Esophagus squamous epithelium (tissue), 5 donors: ENCODE measurements around the gene RDH5. TPM values are rescaled to one million over a fixed set of nuclear protein-coding genes. Genes with fewer than 3 reads are reported as not detected.

ENCODE experiments used
- DNase-seq: peaks from one replicate; lab custom pipeline; 2025; lab: John Stamatoyannopoulos, UW
- H3K27ac ChIP-seq, 4 donors: fragments of 200-600 bp; sonication (generic); one replicate each; pipeline ENCODE4 v1.5.1; 2016 to 2019; ENCODE audit warnings: mild to moderate bottlenecking in 1 of 4
- H3K27me3 ChIP-seq, 4 donors: fragments of 200-600 bp; sonication (generic); 1 replicate in 3 of 4; 2 replicates in 1 of 4; pipeline versions ENCODE4 v1.5.1 to v1.6.0; 2017 to 2021; ENCODE audit warnings: antibody characterized with exemption in 1 of 4
- H3K36me3 ChIP-seq, 3 donors: fragments of 200-600 bp; sonication (generic); one replicate each; pipeline ENCODE4 v1.5.1; 2016 to 2019
- H3K4me1 ChIP-seq, 3 donors: fragments of 200-600 bp; sonication (generic); one replicate each; pipeline ENCODE4 v1.5.1; 2017 to 2019
- H3K4me3 ChIP-seq, 4 donors: fragments of 200-600 bp; sonication (generic); 1 replicate in 3 of 4; 2 replicates in 1 of 4; pipeline ENCODE4 v1.5.1; 2016 to 2019; ENCODE audit warnings: mild to moderate bottlenecking in 2 of 4, moderate library complexity in 1 of 4
- H3K9me3 ChIP-seq, 3 donors: fragments of 200-600 bp; sonication (generic); one replicate each; pipeline ENCODE4 v1.5.1; 2016 to 2019
- POLR2A ChIP-seq, 4 donors: fragments of 450-650 bp; IDR thresholded peaks; one replicate each; pipeline ENCODE4 v1.6.1; 2017; ENCODE audit warnings: antibody characterized with exemption in 4 of 4, mild to moderate bottlenecking in 4 of 4, moderate library complexity in 3 of 4
- WGBS, 2 donors: methylation state at CpG; one replicate each; pipeline ENCODE4 v1.1.5; 2018; 5-methylcytosine and 5-hydroxymethylcytosine counted together
- intact Hi-C: fragments of 100-400 bp; cut with DNase I; formaldehyde crosslinking; loops from one replicate; pipeline ENCODE4 v1.15.0; 2022
- total RNA-seq, 4 donors: library from RNA; depleted of rRNA; stranded (reverse); fragments of >200 nt; gene quantifications; one replicate each; pipeline ENCODE4 v1.1.0, GENCODE V29; 2016
- TF ChIP-seq, protein P1 (sequence below), 6 experiments: fragments of 450-650 bp in 4 of 6; fragments of 200-600 bp in 2 of 6; sonication (generic) in 2 of 6; IDR thresholded peaks; one replicate each; pipeline ENCODE4 v1.5.1; 2016 to 2019; ENCODE audit warnings: antibody characterized with exemption in 6 of 6, mild to moderate bottlenecking in 4 of 6, moderate library complexity in 4 of 6
- donor health status: DM: yes; HTN: yes; CAD: no.

RDH5 gene
- total RNA-seq, 4 donors from 2014 or later, result 1.3 to 13.5 (median 4.1) TPM

DNA sequence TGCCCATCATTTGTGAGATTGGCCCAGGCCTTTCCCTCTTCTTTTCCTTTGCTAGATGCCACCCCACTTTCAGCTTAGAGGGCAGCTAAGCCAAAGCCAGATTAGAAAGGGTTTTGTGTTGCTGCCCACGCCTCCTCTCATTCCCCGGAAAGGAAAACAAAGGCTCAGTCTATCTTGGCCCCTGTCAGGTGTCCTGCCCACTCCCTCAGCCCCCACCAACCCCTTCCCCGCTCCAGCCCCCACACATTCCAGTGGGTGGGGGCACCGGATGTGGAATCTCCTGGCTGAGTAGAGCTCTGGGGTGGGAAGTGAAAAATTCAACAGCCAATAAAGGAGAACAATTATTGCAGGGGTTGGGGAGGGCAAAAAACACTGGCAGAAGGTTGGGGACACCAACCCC lies 2.2 kb upstream of the RDH5 start:
- Histone ChIP-seq H3K36me3 (peaks cover 0 to 3% (median 0%) of the 10 kb centered on the region in 3 donors), H3K4me1 (peaks cover 40 to 81% (median 56%) of the 10 kb centered on the region in 3 donors), H3K27ac (peak overlapping the region; percentile 93 to 98 (median 94)), H3K9me3 (no peaks in the 10 kb centered on the region), H3K4me3 (peak overlapping the region in 1 of 4 donors; percentile 89), H3K27me3 (no peaks in the 10 kb centered on the region)
- intact Hi-C loops, result no loop called here
- DNase-seq, result no peak
- WGBS, 2 donors, result 47 to 48% methylated on average over 2 to 4 of the region's 4 CpGs
- TF ChIP-seq, protein P1, sequence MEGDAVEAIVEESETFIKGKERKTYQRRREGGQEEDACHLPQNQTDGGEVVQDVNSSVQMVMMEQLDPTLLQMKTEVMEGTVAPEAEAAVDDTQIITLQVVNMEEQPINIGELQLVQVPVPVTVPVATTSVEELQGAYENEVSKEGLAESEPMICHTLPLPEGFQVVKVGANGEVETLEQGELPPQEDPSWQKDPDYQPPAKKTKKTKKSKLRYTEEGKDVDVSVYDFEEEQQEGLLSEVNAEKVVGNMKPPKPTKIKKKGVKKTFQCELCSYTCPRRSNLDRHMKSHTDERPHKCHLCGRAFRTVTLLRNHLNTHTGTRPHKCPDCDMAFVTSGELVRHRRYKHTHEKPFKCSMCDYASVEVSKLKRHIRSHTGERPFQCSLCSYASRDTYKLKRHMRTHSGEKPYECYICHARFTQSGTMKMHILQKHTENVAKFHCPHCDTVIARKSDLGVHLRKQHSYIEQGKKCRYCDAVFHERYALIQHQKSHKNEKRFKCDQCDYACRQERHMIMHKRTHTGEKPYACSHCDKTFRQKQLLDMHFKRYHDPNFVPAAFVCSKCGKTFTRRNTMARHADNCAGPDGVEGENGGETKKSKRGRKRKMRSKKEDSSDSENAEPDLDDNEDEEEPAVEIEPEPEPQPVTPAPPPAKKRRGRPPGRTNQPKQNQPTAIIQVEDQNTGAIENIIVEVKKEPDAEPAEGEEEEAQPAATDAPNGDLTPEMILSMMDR (IDR thresholded peaks at IDR 0.05), result no peak
- TF ChIP-seq POLR2A (IDR thresholded peaks at IDR 0.05), result no peak

DNA sequence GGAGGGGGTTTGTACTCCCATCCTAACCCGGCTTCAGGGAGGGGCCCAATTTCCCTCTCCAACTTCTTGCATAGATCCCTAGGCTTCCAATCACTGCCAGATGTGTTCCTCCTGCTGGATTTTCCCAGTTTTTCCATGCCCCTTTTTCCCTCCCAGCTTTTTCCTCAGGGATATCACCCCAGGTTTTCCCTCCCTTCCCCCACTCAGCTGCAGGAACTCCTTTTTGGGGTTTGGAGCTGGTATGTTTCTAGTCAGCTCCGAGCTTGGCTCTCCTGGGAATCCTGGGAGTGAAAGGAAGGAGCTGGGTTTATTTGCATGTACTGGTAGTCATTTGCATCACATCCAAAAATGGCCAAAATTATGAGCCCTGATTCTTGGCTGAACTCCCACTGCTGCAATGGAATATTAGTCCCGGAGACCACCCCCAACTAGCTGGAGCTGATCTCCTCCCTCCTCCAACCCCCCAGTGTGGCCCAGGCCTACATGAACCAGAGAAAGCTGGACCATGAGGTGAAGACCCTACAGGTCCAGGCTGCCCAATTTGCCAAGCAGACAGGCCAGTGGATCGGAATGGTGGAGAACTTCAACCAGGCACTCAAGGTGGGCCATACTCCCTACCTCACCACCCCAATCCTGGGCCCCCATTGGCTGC lies 1.4 kb upstream of the RDH5 start:
- no peaks in the 10 kb centered on the region for H3K9me3 ChIP-seq
- no peaks in the 10 kb centered on the region for H3K27me3 ChIP-seq
- DNase-seq, result no peak
- no peak overlapping the region for H3K4me3 ChIP-seq
- H3K27ac ChIP-seq, result peak overlapping the region; percentile 93 to 98 (median 94)
- peaks cover 41 to 85% (median 60%) of the 10 kb centered on the region in 3 donors for H3K4me1 ChIP-seq
- 52 to 80% methylated on average over 3 to 4 of the region's 4 CpGs for WGBS, 2 donors
- intact Hi-C loops, result no loop called here
- TF ChIP-seq, protein P1 (IDR thresholded peaks at IDR 0.05), result no peak
- TF ChIP-seq POLR2A (IDR thresholded peaks at IDR 0.05), result no peak
- H3K36me3 ChIP-seq, result peaks cover under 1 to 8% (median under 1%) of the 10 kb centered on the region in 3 donors

DNA sequence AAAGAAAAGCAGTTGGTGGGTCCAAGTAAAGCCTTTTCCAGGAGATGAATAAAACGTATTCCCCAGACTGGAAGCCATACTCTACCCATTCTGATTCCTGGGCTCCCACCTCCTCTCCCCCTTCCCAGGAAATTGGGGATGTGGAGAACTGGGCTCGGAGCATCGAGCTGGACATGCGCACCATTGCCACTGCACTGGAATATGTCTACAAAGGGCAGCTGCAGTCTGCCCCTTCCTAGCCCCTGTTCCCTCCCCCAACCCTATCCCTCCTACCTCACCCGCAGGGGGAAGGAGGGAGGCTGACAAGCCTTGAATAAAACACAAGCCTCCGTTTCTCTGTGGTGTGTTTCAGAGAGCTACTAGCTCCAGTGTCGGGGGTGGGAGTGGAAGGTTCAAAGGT lies 822 bp upstream of the RDH5 start:
- TF ChIP-seq, protein P1 (IDR thresholded peaks at IDR 0.05), result no peak
- no peak for TF ChIP-seq POLR2A (IDR thresholded peaks at IDR 0.05)
- no peak for DNase-seq
- Histone ChIP-seq H3K36me3 (peaks cover 6 to 14% (median 7%) of the 10 kb centered on the region in 3 donors), H3K9me3 (no peaks in the 10 kb centered on the region), H3K27ac (peak overlapping the region; percentile 93 to 98 (median 94)), H3K27me3 (no peaks in the 10 kb centered on the region), H3K4me1 (peaks cover 47 to 92% (median 66%) of the 10 kb centered on the region in 3 donors), H3K4me3 (no peak overlapping the region)
- WGBS, 2 donors, result 73 to 77% methylated on average over 5 to 7 of the region's 7 CpGs
- intact Hi-C loops, result no loop called here

DNA sequence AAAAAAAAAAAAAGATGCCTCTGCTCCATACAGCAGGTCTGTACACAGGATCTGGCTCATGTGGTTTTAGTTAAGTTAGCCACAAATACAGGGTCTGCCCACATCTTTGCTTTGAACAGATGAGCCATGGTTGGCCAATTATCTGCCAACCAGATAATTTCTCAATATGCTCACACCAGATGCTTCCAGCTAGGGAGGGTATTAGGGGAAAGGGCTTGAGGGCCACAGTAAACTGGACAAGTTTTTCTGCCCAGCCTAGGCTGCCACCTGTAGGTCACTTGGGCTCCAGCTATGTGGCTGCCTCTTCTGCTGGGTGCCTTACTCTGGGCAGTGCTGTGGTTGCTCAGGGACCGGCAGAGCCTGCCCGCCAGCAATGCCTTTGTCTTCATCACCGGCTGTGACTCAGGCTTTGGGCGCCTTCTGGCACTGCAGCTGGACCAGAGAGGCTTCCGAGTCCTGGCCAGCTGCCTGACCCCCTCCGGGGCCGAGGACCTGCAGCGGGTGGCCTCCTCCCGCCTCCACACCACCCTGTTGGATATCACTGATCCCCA lies 776 bp downstream of the RDH5 start:
- H3K27me3 ChIP-seq, result no peaks in the 10 kb centered on the region
- H3K27ac ChIP-seq, result peak overlapping the region; percentile 93 to 98 (median 94)
- no peaks in the 10 kb centered on the region for H3K9me3 ChIP-seq
- H3K36me3 ChIP-seq, result peaks cover 9 to 30% (median 16%) of the 10 kb centered on the region in 3 donors
- intact Hi-C loops, result no loop called here
- no peak for TF ChIP-seq POLR2A (IDR thresholded peaks at IDR 0.05)
- TF ChIP-seq, protein P1 (IDR thresholded peaks at IDR 0.05), result peak; percentile 10 to 61 (median 44)
- DNase-seq, result no peak
- peaks cover 44 to 96% (median 76%) of the 10 kb centered on the region in 3 donors for H3K4me1 ChIP-seq
- WGBS, 2 donors, result 15% methylated on average over 3 of the region's 9 CpGs; no CpG with 5 or more reads in 1 of the 2 donors
- no peak overlapping the region for H3K4me3 ChIP-seq

DNA sequence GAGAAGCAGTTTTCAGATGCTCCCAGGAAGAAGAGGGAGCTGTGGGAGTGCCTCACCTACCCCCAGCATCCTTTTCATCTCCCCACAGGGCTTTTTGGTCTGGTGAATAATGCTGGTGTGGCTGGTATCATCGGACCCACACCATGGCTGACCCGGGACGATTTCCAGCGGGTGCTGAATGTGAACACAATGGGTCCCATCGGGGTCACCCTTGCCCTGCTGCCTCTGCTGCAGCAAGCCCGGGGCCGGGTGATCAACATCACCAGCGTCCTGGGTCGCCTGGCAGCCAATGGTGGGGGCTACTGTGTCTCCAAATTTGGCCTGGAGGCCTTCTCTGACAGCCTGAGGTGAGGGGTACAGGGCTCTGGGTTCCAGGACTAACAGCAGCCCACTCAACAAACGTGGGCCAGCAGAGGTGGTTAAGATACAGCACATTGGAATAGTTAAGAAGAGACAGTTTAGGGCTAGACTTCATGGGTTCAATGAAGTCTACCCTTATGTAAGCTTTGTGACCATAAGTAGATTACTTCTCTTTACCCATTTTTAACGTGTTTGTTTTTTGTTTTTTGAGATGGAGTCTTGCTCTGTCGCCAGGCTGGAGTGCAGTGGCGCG lies 1.5 kb downstream of the RDH5 start:
- no peaks in the 10 kb centered on the region for H3K27me3 ChIP-seq
- H3K4me1 ChIP-seq, result peaks cover 49 to 100% (median 81%) of the 10 kb centered on the region in 3 donors
- H3K9me3 ChIP-seq, result no peaks in the 10 kb centered on the region
- 67 to 78% methylated on average over 10 to 14 of the region's 14 CpGs for WGBS, 2 donors
- intact Hi-C loops, result no loop called here
- H3K4me3 ChIP-seq, result no peak overlapping the region
- peak overlapping the region; percentile 93 to 98 (median 94) for H3K27ac ChIP-seq
- TF ChIP-seq, protein P1 (IDR thresholded peaks at IDR 0.05), result no peak
- no peak for TF ChIP-seq POLR2A (IDR thresholded peaks at IDR 0.05)
- H3K36me3 ChIP-seq, result peaks cover 9 to 37% (median 19%) of the 10 kb centered on the region in 3 donors
- DNase-seq, result no peak
